HFF-Myc (cell line): ENCODE measurements around the gene DLG3.

Source experiments
- DNase-seq: peaks from one replicate; pipeline ENCODE4 v3.0.0-alpha.2; 2011; ENCODE audit warnings: low read depth; ENCODE audit errors: extremely low read depth
- H3K4me3 ChIP-seq: replicated peaks from 2 replicates; pipeline ENCODE4 v1.5.1; 2011; ENCODE audit warnings: low read depth, mild to moderate bottlenecking, control low read depth, low read length
- CTCF ChIP-seq: IDR thresholded peaks from 2 replicates; pipeline ENCODE4 v1.5.1; 2012; ENCODE audit warnings: mild to moderate bottlenecking, low read depth, low read length, control low read depth; ENCODE audit errors: missing control alignments

The DLG3 gene

GRCh38 chrX:70497026-70497425 is 52.4 kb downstream of the DLG3 start:
- no peak for DNase-seq
- no peak overlapping the region for H3K4me3 ChIP-seq
- TF ChIP-seq CTCF = no peak

GRCh38 chrX:70498129-70498528 is 53.5 kb downstream of the DLG3 start:
- DNase-seq = no peak
- H3K4me3 ChIP-seq = no peak overlapping the region
- no peak for TF ChIP-seq CTCF

- no peak for DNase-seq
- no peak overlapping the region for H3K4me3 ChIP-seq
- no peak for TF ChIP-seq CTCF
Measured at GRCh38 chrX:70500826-70501225, 56.2 kb downstream of the DLG3 start.

- no peak for TF ChIP-seq CTCF
- H3K4me3 ChIP-seq = no peak overlapping the region
- no peak for DNase-seq
Measured at GRCh38 chrX:70504772-70505450, 60.3 kb downstream of the DLG3 start.

- H3K4me3 ChIP-seq = no peak overlapping the region
- TF ChIP-seq CTCF = no peak
- no peak for DNase-seq
Measured at GRCh38 chrX:70505451-70505841, 60.8 kb downstream of the DLG3 start.

- no peak for TF ChIP-seq CTCF
- H3K4me3 ChIP-seq = no peak overlapping the region
- DNase-seq = no peak
Measured at GRCh38 chrX:70508296-70508911, 63.8 kb downstream of the DLG3 start.
